Measurements from ENCODE around the gene CDH26. TPM values are rescaled to one million over a fixed set of nuclear protein-coding genes. Genes with fewer than 3 reads are reported as not detected.

The CDH26 gene
- total and polyA plus RNA-seq, 9 of the 15 experiments (the other 6 are each of a cell fraction or from before 2014, with no cell fraction given): 0.07 to 0.13 (median 0.10) TPM; not detected in 4

DNA sequence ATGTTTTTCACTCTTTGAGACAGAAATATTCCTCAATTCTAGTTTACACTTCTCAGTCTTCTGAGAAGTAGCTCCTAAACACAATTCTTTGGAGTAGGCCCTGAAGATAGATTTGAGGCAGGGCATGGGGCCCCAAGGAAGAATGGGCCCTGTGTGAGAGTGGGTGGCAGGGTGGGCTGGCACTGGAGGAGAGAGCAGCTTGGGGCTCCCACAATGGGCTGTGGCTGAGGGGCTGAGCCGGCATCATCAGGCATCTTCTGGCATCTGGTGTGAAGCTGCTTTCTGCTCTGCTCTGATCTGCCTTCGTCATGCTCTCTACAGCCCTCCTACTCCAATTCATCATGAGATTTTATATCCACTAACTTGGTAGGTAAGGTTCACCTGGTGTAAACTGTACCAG lies 88.2 kb downstream of the CDH26 start (continued):
- TF ChIP-seq SETDB1 (IDR thresholded peaks at IDR 0.05; ENCODE audit: low read length) (no peak), SRSF9 (IDR thresholded peaks at IDR 0.05; ENCODE audit: borderline replicate concordance, low read depth, low read length) (no peak), SMARCA5 (IDR thresholded peaks at IDR 0.05) (no peak), ELF4 (CRISPR knock-in tag; IDR thresholded peaks at IDR 0.05) (no peak), STAG1 (CRISPR knock-in tag; IDR thresholded peaks at IDR 0.05; ENCODE audit: borderline replicate concordance) (no peak)
- TF ChIP-seq, protein P1, sequence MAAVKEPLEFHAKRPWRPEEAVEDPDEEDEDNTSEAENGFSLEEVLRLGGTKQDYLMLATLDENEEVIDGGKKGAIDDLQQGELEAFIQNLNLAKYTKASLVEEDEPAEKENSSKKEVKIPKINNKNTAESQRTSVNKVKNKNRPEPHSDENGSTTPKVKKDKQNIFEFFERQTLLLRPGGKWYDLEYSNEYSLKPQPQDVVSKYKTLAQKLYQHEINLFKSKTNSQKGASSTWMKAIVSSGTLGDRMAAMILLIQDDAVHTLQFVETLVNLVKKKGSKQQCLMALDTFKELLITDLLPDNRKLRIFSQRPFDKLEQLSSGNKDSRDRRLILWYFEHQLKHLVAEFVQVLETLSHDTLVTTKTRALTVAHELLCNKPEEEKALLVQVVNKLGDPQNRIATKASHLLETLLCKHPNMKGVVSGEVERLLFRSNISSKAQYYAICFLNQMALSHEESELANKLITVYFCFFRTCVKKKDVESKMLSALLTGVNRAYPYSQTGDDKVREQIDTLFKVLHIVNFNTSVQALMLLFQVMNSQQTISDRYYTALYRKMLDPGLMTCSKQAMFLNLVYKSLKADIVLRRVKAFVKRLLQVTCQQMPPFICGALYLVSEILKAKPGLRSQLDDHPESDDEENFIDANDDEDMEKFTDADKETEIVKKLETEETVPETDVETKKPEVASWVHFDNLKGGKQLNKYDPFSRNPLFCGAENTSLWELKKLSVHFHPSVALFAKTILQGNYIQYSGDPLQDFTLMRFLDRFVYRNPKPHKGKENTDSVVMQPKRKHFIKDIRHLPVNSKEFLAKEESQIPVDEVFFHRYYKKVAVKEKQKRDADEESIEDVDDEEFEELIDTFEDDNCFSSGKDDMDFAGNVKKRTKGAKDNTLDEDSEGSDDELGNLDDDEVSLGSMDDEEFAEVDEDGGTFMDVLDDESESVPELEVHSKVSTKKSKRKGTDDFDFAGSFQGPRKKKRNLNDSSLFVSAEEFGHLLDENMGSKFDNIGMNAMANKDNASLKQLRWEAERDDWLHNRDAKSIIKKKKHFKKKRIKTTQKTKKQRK (IDR thresholded peaks at IDR 0.05; ENCODE audit: borderline replicate concordance, low read depth, low read length): no peak
- TF ChIP-seq, protein P2, sequence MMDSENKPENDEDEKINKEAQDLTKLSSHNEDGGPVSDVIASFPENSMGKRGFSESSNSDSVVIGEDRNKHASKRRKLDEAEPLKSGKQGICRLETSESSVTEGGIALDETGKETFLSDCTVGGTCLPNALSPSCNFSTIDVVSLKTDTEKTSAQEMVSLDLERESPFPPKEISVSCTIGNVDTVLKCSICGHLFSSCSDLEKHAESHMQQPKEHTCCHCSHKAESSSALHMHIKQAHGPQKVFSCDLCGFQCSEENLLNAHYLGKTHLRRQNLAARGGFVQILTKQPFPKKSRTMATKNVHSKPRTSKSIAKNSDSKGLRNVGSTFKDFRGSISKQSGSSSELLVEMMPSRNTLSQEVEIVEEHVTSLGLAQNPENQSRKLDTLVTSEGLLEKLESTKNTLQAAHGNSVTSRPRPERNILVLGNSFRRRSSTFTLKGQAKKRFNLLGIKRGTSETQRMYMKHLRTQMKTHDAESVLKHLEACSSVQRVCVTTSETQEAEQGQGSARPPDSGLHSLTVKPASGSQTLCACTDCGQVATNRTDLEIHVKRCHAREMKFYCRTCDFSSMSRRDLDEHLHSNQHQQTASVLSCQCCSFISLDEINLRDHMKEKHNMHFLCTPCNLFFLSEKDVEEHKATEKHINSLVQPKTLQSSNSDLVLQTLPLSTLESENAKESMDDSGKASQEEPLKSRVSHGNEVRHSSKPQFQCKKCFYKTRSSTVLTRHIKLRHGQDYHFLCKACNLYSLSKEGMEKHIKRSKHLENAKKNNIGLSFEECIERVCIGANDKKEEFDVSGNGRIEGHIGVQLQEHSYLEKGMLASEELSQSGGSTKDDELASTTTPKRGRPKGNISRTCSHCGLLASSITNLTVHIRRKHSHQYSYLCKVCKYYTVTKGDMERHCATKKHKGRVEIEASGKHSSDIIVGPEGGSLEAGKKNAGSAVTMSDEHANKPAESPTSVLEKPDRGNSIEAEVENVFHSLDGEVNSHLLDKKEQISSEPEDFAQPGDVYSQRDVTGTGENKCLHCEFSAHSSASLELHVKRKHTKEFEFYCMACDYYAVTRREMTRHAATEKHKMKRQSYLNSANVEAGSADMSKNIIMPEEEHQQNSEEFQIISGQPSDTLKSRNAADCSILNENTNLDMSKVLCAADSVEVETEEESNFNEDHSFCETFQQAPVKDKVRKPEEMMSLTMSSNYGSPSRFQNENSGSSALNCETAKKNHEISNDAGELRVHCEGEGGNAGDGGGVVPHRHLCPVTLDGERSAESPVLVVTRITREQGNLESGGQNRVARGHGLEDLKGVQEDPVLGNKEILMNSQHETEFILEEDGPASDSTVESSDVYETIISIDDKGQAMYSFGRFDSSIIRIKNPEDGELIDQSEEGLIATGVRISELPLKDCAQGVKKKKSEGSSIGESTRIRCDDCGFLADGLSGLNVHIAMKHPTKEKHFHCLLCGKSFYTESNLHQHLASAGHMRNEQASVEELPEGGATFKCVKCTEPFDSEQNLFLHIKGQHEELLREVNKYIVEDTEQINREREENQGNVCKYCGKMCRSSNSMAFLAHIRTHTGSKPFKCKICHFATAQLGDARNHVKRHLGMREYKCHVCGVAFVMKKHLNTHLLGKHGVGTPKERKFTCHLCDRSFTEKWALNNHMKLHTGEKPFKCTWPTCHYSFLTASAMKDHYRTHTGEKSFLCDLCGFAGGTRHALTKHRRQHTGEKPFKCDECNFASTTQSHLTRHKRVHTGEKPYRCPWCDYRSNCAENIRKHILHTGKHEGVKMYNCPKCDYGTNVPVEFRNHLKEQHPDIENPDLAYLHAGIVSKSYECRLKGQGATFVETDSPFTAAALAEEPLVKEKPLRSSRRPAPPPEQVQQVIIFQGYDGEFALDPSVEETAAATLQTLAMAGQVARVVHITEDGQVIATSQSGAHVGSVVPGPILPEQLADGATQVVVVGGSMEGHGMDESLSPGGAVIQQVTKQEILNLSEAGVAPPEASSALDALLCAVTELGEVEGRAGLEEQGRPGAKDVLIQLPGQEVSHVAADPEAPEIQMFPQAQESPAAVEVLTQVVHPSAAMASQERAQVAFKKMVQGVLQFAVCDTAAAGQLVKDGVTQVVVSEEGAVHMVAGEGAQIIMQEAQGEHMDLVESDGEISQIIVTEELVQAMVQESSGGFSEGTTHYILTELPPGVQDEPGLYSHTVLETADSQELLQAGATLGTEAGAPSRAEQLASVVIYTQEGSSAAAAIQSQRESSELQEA (IDR thresholded peaks at IDR 0.05; ENCODE audit: low read depth): no peak
- TF ChIP-seq, protein P3, sequence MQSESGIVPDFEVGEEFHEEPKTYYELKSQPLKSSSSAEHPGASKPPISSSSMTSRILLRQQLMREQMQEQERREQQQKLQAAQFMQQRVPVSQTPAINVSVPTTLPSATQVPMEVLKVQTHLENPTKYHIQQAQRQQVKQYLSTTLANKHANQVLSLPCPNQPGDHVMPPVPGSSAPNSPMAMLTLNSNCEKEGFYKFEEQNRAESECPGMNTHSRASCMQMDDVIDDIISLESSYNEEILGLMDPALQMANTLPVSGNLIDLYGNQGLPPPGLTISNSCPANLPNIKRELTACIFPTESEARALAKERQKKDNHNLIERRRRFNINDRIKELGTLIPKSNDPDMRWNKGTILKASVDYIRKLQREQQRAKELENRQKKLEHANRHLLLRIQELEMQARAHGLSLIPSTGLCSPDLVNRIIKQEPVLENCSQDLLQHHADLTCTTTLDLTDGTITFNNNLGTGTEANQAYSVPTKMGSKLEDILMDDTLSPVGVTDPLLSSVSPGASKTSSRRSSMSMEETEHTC (IDR thresholded peaks at IDR 0.05): no peak
